HG02623 (cell line): ENCODE data around the gene ZWILCH.
"Not testable (repeated sequence)": the region's sequence is repeated elsewhere in the genome, so short reads cannot be mapped to it uniquely, and the experiment has no call there.

Source experiments
- ATAC-seq: cut with Tn5 transposase; IDR thresholded peaks from one replicate; pipeline ENCODE4 v1.9.1; 2021; ENCODE audit warnings: moderate library complexity; ENCODE audit not compliant: unreplicated experiment

The ZWILCH gene

GRCh38 chr15:66504563-66505429, at the start of gene ZWILCH, which contains the start of gene RPL4:
Gene ZWILCH, plus strand, starts transcription at chr15:66505326. Its CDS starts 13 bp downstream, at chr15:66505339.
Gene RPL4, minus strand, starts transcription at chr15:66504855. Its CDS starts 65 bp downstream, at chr15:66504790.
- peak; percentile 71 for ATAC-seq

DNA sequence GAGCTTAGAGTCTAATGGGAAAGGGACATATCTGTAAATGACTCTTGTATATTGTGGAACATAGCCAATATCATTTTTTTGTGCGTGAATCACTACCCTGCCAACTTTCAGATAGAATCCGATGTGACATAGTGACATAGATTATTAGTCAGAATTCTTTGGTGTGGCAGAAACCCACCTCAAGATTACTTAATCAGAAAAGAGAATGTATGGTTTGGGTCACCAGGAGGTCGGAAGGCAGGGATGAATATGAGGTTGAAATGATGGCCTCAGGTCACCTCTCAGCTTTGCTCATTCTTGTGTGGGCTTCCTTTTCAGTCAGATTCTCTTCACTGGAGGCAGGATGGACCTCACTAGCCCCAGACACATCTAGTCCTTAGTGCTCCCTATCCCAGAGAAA, 48.9 kb upstream of the ZWILCH start:
- no peak for ATAC-seq

DNA sequence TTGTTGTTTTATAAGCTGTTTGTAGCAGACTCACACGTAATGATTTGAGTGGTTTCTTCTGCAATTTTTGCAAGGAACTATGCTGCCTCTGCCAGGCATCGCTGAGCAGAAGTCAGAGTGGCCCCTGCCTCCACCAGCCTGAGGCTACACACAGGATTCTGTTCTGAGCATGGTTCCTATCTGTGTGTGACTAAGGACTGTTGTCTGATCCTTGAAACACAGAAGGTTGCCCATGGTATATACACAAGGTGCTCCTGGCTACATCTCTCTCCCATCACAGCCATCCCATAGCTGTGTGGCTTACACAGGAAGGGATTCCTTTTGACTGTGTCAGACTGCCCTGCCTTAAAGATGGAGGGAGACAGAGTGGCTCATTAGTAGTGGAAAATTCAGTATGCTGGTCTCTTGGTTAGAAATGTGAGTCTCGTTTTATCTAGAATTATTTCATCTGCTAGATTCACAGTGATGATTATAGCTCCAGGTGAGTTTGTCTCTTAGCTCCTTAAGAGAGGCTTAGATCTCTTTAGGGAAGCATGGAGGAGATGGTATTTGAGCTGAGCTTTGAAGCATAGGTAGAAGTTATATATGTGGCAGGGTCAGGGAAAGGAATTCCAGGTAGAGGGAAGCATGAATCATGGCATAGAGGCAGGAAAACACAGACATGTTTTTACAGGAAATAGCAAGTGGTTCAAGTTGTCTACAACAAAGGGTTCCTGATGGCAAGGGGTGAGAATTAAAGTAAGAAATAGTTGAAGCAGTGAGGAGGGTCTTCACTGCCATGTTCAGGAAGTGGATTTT, 45.1 kb upstream of the ZWILCH start:
- no peak for ATAC-seq

DNA sequence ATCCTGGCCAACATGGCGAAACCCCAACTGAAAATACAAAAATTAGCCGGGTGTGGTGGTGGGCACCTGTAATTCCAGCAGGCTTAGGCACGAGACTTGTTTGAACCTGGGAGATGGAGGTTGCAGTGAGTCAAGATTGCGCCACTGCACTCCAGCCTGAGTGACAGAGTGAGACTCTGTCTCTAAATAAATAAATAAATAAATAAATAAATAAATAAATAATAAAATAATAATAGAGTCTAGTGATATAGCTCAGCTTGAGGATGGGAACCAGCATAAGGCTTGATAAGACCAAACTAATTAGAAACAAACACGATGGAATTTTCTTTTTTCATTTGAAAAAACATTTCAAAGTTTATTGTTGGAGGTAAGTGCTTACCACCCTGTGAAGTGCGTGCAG, 43.8 kb upstream of the ZWILCH start:
- ATAC-seq, result not testable (repeated sequence)

- no peak for ATAC-seq
These were observed 43.2 kb upstream of the ZWILCH start for GRCh38 chr15:66461917-66462316.

DNA sequence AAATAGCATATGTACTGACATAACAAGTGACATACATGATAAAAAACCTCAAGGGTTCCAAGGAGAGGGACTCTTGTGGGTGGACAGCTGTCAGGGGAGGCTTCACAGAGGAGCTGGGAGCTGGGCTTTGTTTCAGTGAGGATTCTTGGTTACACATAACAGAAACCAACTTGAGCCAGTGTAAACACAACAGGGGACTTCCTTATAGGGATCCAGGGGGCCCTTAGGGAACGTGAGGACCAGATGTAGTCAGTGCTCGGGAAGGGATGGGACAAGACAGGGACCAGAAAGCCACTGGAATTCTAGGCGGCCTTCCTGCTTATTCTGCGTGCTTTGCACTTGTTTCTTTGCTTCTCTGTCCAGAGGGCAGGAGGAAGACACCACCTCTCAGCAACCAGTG, 42.5 kb upstream of the ZWILCH start:
- ATAC-seq, result no peak

GRCh38 chr15:66465294-66465693, 39.8 kb upstream of the ZWILCH start:
- not testable (repeated sequence) for ATAC-seq

- ATAC-seq, result not testable (repeated sequence)
These were observed 37.7 kb upstream of the ZWILCH start for GRCh38 chr15:66467162-66468040.

DNA sequence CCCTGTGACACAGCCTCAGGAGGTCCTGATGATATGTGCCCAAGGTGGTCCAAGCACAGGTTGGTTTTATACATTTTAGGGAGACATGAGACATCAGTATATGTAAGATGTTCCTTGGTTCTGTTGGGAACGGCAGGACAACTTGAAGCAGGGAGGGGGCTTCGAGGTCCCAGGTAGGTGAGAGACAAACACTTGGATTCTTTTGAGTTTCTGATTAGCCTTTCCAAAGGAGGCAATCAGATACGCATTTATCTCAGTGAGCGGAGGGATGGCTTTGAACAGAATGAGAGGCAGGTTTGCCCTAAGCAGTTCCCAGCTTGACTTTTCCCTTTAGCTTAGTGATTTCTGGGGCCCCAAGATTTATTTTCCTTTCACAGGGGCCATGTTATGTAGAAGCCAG, 34.3 kb upstream of the ZWILCH start:
- not testable (repeated sequence) for ATAC-seq

DNA sequence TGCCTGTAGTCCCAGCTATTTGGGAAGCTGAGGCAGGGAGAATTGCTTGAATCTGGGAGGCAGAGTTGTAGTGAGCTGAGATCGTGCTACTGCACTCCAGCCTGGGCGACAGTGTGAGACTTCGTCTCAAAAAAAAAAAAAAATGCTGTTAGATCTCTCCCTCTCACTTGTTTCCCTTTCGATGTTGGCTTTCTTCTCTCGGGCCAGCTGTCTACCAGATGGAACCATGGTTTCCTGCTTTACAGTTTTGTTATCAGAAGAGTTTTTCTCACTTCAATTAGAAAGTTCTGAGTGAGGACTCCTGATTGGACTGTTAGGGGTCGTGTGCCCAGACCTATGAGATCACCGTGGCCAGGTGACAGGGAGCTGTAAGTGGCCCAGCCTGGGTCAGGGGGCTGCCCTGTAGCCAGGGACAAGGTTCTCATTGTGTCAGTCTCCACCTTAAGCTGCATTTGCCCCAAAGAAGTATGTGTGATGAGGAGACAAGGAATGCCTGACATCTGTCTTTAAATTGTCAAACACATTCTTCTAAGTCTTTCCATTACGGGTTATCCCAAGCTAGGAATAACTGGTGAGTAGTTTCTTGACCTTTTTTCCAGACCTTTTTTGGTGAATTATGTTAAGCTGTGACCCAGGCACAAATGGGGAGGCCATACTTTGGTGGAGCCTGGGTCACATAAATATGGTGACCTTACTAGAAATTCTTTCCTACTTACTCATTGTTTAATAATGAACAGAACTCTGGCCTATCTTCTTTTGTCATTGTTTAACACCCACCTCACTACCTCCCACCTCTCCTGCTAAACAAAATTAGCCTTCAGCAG, 32.7 kb upstream of the ZWILCH start:
- ATAC-seq, result no peak

DNA sequence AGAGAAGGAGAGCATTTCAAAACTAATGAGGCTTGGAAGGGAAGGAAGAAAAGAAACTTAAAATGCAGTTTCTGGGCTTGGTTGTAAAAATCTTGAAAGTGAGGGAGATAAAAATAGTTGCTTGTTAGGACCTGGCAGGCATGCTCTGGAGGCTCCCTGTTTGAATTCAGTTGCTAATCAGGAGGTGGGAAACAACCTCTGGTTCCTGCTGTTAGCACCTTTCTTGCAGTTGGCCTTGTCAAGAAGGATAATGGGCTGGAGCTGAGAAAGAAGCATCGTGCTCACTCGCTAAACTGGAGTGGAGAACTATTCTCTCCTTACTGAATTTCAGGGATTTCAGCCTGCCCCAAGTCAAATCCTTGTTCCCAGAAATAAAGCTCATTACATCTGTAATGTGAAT, 31.0 kb upstream of the ZWILCH start:
- no peak for ATAC-seq

DNA sequence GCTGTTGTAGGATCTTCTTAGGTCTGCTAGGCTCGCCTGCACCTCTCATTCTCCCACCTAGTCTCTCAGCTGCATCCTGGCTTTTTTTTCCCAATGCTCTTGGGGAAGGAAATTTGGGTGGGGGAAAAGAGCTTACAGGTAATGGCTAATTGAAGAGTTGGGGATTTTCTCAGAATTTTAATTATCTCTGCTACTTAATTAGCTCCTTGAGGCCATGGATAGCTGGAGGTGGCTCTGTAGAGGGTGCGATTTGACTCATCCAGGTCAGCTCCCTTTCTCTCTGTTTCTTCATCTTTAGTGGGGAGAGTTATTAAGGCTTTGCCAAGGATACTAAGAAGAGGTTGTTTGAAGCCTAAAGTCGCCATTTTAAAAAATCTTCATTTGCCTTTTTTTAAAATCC, 30.2 kb upstream of the ZWILCH start:
- ATAC-seq, result no peak

GRCh38 chr15:66476535-66476934, 28.6 kb upstream of the ZWILCH start:
- ATAC-seq, result no peak

- no peak for ATAC-seq
These were observed 28.1 kb upstream of the ZWILCH start for GRCh38 chr15:66477011-66477410.

DNA sequence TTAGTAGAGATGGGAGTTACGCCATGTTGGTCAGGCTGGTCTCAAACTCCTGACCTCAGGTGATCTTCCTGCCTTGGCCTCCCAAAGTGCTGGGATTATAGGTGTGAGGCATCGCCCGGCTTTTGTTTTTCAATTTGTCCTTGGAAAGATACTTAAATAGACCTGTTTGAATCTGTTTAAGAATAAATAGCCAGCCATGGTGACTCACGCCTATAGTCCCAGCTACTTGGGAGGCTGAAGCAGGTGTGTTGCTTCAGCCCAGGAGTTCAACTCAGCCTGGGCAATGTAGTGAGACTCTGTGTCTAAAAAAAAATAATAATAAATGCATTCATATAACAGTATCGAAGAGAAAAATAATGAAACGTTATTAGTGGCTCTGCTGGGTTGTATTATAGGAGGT, 24.9 kb upstream of the ZWILCH start:
- no peak for ATAC-seq

DNA sequence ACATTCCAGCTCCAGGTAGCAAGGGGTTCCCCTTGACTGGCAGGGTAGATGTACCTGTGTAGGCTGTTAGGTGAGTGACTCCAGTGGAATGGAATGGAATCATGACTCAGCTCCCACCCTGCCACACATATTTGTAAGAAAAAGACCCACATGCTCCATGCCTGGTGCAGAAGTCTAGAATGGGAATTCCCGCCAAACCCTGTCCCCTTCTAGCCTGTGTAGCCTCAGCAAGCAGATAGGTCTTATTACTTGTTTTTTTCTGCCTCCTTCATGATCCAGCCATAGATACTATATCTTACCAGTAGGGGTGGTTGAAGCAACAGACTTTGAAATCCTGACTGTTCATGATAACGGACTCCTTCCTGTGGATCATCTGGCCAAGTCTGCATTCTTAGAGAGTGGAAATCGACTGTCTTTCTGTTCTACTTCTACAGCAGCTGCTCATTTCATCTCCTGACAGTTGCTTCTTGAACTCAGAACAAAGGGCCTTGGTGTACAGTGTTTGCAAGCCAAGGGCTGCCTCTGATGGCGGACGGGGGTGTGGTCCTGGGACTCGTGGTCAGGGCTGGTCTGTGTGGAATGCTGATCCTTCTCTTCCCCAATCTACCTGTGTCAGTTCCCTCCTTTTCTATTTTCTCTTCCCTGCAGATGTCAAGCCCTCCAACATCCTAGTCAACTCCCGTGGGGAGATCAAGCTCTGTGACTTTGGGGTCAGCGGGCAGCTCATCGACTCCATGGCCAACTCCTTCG, 23.8 kb upstream of the ZWILCH start:
- no peak for ATAC-seq

DNA sequence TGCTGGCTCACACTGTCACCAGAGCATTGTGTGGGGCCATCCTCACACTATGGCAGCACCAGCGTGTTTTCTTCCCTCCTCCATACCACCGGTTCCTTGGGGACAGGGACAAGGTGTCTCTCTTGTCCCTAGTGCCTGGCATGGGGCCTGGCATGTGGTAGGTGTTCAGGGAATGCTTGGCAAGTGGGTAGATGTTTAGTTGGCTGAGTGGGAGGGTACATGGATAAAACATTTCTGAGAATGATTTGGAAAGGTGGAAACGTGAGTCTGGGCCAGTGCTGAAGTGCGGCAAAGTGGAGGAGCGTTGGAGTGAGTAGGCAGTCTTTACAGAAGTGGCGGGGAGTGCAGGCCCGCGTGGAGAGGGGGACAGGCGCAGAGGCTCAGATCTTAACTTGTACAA, 22.6 kb upstream of the ZWILCH start:
- no peak for ATAC-seq

DNA sequence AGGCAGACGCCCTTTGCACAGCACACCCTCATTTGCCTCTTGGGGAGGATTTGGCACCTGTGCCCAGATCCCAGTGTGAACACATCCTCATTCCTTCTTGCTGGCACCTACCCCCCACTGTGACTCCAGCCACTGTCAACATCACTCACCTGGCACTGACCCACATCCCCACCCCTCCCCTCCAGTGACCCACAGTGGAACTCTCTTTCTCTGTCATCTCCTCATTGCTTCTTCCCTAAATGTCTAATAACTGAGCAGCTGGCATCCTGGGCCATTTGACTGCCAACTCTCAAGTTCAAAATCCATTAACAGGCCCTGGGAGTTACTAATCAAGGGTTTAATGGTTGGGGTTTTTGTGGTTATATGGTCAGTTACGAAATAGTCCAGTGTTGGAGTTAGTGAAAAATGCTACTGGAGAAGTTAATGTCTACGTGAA, 22.0 kb upstream of the ZWILCH start:
- no peak for ATAC-seq

DNA sequence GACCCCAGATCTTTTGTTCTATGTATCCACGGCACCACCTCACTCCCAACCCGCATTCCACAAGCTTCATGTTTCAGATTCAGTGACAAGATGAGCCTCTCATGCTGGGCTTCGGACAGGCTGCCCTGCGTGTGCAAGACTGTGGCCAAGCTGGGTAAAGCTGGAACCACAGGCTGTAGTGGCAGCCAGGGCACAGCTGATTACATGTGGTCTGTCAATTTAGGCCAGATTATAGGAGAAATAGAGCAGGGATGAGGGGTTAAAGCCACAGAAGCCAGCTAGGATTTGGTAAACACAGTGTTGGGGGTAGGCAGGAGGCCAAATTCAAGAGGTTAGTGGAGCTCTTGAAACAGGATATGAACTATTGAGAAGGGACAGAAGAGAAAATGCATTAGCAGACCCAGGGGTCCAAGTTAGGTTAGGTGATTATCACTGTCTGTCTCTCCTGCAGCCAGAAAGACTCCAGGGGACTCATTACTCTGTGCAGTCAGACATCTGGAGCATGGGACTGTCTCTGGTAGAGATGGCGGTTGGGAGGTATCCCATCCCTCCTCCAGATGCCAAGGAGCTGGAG, 20.5 kb upstream of the ZWILCH start:
- ATAC-seq, result no peak
